ENCODE data around the gene ITPA.

- TF ChIP-seq POLR2A (IDR thresholded peaks at IDR 0.05) (no peak), POLR2AphosphoS5 (IDR thresholded peaks at IDR 0.05) (no peak)
- TF ChIP-seq, protein P1, sequence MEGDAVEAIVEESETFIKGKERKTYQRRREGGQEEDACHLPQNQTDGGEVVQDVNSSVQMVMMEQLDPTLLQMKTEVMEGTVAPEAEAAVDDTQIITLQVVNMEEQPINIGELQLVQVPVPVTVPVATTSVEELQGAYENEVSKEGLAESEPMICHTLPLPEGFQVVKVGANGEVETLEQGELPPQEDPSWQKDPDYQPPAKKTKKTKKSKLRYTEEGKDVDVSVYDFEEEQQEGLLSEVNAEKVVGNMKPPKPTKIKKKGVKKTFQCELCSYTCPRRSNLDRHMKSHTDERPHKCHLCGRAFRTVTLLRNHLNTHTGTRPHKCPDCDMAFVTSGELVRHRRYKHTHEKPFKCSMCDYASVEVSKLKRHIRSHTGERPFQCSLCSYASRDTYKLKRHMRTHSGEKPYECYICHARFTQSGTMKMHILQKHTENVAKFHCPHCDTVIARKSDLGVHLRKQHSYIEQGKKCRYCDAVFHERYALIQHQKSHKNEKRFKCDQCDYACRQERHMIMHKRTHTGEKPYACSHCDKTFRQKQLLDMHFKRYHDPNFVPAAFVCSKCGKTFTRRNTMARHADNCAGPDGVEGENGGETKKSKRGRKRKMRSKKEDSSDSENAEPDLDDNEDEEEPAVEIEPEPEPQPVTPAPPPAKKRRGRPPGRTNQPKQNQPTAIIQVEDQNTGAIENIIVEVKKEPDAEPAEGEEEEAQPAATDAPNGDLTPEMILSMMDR (IDR thresholded peaks at IDR 0.05): no peak
Observed at GRCh38 chr20:3163099-3164042, 45.9 kb upstream of the ITPA start.
